AG04450 (cell line): ENCODE data around the gene MFSD11. TPM values are rescaled to one million over a fixed set of nuclear protein-coding genes. Genes with fewer than 3 reads are reported as not detected.

ENCODE experiments used
- CTCF ChIA-PET: fragments of 300-600, 350-600 bp; formaldehyde crosslinking; extraction: SDS; loops from one replicate; lab custom pipeline; 2022; ENCODE audit warnings: antibody characterized with exemption, inconsistent platforms; lab: Charles Lee
- POLR2A ChIA-PET: fragments of 350-600 bp; formaldehyde crosslinking; extraction: SDS; loops from one replicate; lab custom pipeline; 2021; ENCODE audit warnings: antibody characterized with exemption, inconsistent platforms; lab: Yijun Ruan, JAX
- DNase-seq: peaks from one replicate; pipeline ENCODE4 v3.0.0-alpha.2; 2011; ENCODE audit warnings: low read depth, low spot score
- H3K27ac ChIP-seq: one replicate; pipeline ENCODE4 v1.5.1; 2012; ENCODE audit warnings: low read depth, low read length, control low read depth
- H3K27me3 ChIP-seq: one replicate; pipeline ENCODE4 v1.6.0; 2012; ENCODE audit warnings: low read length; ENCODE audit not compliant: control insufficient read depth, insufficient read depth
- H3K4me3 ChIP-seq: 2 replicates; pipeline ENCODE4 v1.5.1; 2011; ENCODE audit warnings: mild to moderate bottlenecking, low read depth, low read length, control low read depth
- H3K9me3 ChIP-seq: 2 replicates; pipeline ENCODE4 v1.5.1; 2012; ENCODE audit warnings: low read length; ENCODE audit not compliant: control insufficient read depth, insufficient read depth
- CTCF ChIP-seq: IDR thresholded peaks from 2 replicates; pipeline ENCODE4 v1.5.1; 2011; ENCODE audit warnings: low read depth, low read length, control low read depth, inconsistent platforms
- polyA plus RNA-seq: library from polyadenylated mRNA; depleted of rRNA; stranded (reverse); fragments of >200 nt; gene quantifications from 2 replicates; pipeline ENCODE4 v1.2.3, GENCODE V29; 2011

The MFSD11 gene
- polyA plus RNA-seq, 1 experiment, result 21.1 TPM

- Histone ChIP-seq H3K27me3 (no peaks in the 10 kb centered on the region), H3K4me3 (no peak overlapping the region), H3K27ac (no peak overlapping the region), H3K9me3 (no peaks in the 10 kb centered on the region)
- ChIA-PET POLR2A (no interaction called here), CTCF (no interaction called here)
- DNase-seq, result no peak
- TF ChIP-seq CTCF, result no peak
These were observed 19.3 kb downstream of the MFSD11 start for GRCh38 chr17:76757256-76757655.

GRCh38 chr17:76758570-76758969 is 20.7 kb downstream of the MFSD11 start:
- POLR2A ChIA-PET, result no interaction called here
- no peak for DNase-seq
- TF ChIP-seq CTCF, result no peak
- CTCF ChIA-PET, result no interaction called here
- H3K9me3 ChIP-seq, result no peaks in the 10 kb centered on the region
- H3K4me3 ChIP-seq, result no peak overlapping the region
- no peaks in the 10 kb centered on the region for H3K27me3 ChIP-seq
- no peak overlapping the region for H3K27ac ChIP-seq

DNA sequence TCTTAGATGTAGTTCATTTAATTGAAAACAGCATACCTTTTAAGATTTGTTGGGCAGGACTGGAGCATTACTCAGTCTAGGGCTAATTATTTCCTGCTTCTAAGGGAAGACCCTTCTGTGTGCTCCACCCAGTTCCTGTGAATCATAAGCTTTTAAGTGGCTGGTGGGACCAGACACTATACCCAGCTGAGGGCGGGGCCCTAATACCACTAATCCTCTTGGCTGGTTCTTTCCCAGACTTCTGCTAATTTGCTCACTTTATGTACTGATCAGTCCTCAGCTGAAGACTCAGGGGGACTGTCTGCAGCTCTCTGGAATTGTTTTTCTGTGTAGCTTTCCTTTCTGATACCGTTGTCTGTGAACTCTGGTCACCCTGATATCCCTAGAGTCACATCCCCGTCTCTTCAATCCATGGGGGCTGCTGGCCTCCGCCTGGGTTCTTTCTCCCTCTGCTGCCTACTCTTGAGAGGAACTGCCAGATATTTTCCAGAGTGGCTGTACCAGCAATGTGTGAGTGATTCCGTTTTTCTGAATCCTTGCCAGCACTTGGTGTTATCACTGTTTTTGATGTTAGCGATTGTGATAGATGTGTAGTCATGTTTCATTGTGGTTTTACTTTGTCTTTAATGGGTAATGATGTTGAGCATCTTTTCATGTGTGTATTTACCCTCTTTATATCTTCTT is 35.1 kb downstream of the MFSD11 start:
- ChIA-PET POLR2A (no interaction called here), CTCF (no interaction called here)
- H3K4me3 ChIP-seq, result no peak overlapping the region
- no peak for TF ChIP-seq CTCF
- no peaks in the 10 kb centered on the region for H3K9me3 ChIP-seq
- no peaks in the 10 kb centered on the region for H3K27me3 ChIP-seq
- peak; percentile 11 for DNase-seq
- H3K27ac ChIP-seq, result no peak overlapping the region

GRCh38 chr17:76775021-76775600 is 37.2 kb downstream of the MFSD11 start:
- Histone ChIP-seq H3K27ac (no peak overlapping the region), H3K4me3 (no peak overlapping the region), H3K9me3 (no peaks in the 10 kb centered on the region), H3K27me3 (no peaks in the 10 kb centered on the region)
- no peak for DNase-seq
- TF ChIP-seq CTCF, result no peak
- CTCF ChIA-PET, result no interaction called here
- POLR2A ChIA-PET, result no interaction called here
